ENCODE measurements around the gene RNF32. TPM values are rescaled to one million over a fixed set of nuclear protein-coding genes. Genes with fewer than 3 reads are reported as not detected.
A peak's percentile ranks its signal among the peaks of the same experiment; 100 is the strongest.
"Not testable (repeated sequence)": the region's sequence is repeated elsewhere in the genome, so short reads cannot be mapped to it uniquely, and the experiment has no call there.

Gene RNF32
- total RNA-seq, 1 experiment from 2014 or later = 0.18 TPM

- not testable (repeated sequence) for H3K9me3 ChIP-seq (replicated peaks); H3K27ac ChIP-seq; DNase-seq (ENCODE audit: low read depth in 1 of 2, low spot score in 2 of 2); H3K4me1 ChIP-seq (replicated peaks); H3K36me3 ChIP-seq; H3K27me3 ChIP-seq (replicated peaks); H3K4me3 ChIP-seq
These were observed 20.9 kb upstream of the RNF32 start for GRCh38 chr7:156619488-156620290.

- Histone ChIP-seq H3K4me1 (replicated peaks) (no peaks in the 10 kb centered on the region), H3K27ac (no peak overlapping the region), H3K27me3 (replicated peaks) (0 out of 2 replicates have a peak, but pooled peaks cover 4% of the 10 kb centered on the region), H3K4me3 (no peak overlapping the region), H3K36me3 (no peaks in the 10 kb centered on the region), H3K9me3 (replicated peaks) (no peaks in the 10 kb centered on the region)
- no peak for DNase-seq (ENCODE audit: low read depth in 1 of 2, low spot score in 2 of 2)
These were observed 20.3 kb upstream of the RNF32 start for GRCh38 chr7:156620291-156620675.

GRCh38 chr7:156621652-156622051 is 18.9 kb upstream of the RNF32 start:
- no peaks in the 10 kb centered on the region for H3K36me3 ChIP-seq
- no peak overlapping the region for H3K4me3 ChIP-seq
- DNase-seq (ENCODE audit: low read depth in 1 of 2, low spot score in 2 of 2) = no peak
- no peak overlapping the region for H3K27ac ChIP-seq
- H3K9me3 ChIP-seq (replicated peaks) = no peaks in the 10 kb centered on the region
- no peaks in the 10 kb centered on the region for H3K4me1 ChIP-seq (replicated peaks)
- 0 out of 2 replicates have a peak, but pooled peaks cover 4% of the 10 kb centered on the region for H3K27me3 ChIP-seq (replicated peaks)

- Histone ChIP-seq H3K36me3 (no peaks in the 10 kb centered on the region), H3K27me3 (replicated peaks) (no peaks in the 10 kb centered on the region), H3K27ac (no peak overlapping the region), H3K4me3 (no peak overlapping the region), H3K9me3 (replicated peaks) (no peaks in the 10 kb centered on the region; the same call in 1 of the 2 replicates), H3K4me1 (replicated peaks) (no peaks in the 10 kb centered on the region)
- DNase-seq (ENCODE audit: low read depth in 1 of 2, low spot score in 2 of 2) = no peak
These were observed 15.0 kb upstream of the RNF32 start for GRCh38 chr7:156625580-156625979.

- DNase-seq (ENCODE audit: low read depth in 1 of 2, low spot score in 2 of 2) = no peak
- H3K4me1 ChIP-seq (replicated peaks) = no peaks in the 10 kb centered on the region
- H3K27me3 ChIP-seq (replicated peaks) = no peaks in the 10 kb centered on the region
- no peak overlapping the region for H3K4me3 ChIP-seq
- no peaks in the 10 kb centered on the region; the same call in 1 of the 2 replicates for H3K9me3 ChIP-seq (replicated peaks)
- no peak overlapping the region for H3K27ac ChIP-seq
- no peaks in the 10 kb centered on the region for H3K36me3 ChIP-seq
These were observed 14.2 kb upstream of the RNF32 start for GRCh38 chr7:156626220-156626895.

- Histone ChIP-seq H3K27me3 (replicated peaks) (no peaks in the 10 kb centered on the region), H3K27ac (no peak overlapping the region), H3K4me1 (replicated peaks) (no peaks in the 10 kb centered on the region), H3K9me3 (replicated peaks) (no peaks in the 10 kb centered on the region; the same call in 1 of the 2 replicates), H3K4me3 (no peak overlapping the region), H3K36me3 (no peaks in the 10 kb centered on the region)
- no peak for DNase-seq (ENCODE audit: low read depth in 1 of 2, low spot score in 2 of 2)
These were observed 12.0 kb upstream of the RNF32 start for GRCh38 chr7:156628562-156628961.

GRCh38 chr7:156629873-156630272 is 10.7 kb upstream of the RNF32 start:
- Histone ChIP-seq H3K4me1 (replicated peaks) (no peaks in the 10 kb centered on the region), H3K27me3 (replicated peaks) (no peaks in the 10 kb centered on the region), H3K9me3 (replicated peaks) (no peaks in the 10 kb centered on the region; the same call in 1 of the 2 replicates), H3K36me3 (no peaks in the 10 kb centered on the region), H3K27ac (no peak overlapping the region), H3K4me3 (no peak overlapping the region)
- no peak for DNase-seq (ENCODE audit: low read depth in 1 of 2, low spot score in 2 of 2)

GRCh38 chr7:156634117-156634516 is 6.5 kb upstream of the RNF32 start:
- H3K4me3 ChIP-seq = no peak overlapping the region
- H3K27me3 ChIP-seq (replicated peaks) = no peaks in the 10 kb centered on the region
- no peaks in the 10 kb centered on the region for H3K4me1 ChIP-seq (replicated peaks)
- no peak for DNase-seq (ENCODE audit: low read depth in 1 of 2, low spot score in 2 of 2)
- no peaks in the 10 kb centered on the region for H3K36me3 ChIP-seq
- no peaks in the 10 kb centered on the region for H3K9me3 ChIP-seq (replicated peaks)
- no peak overlapping the region for H3K27ac ChIP-seq

GRCh38 chr7:156635529-156636385 is 4.8 kb upstream of the RNF32 start:
- H3K4me1 ChIP-seq (replicated peaks) = peaks cover 11% of the 10 kb centered on the region
- H3K9me3 ChIP-seq (replicated peaks) = peaks cover 11% of the 10 kb centered on the region
- H3K27ac ChIP-seq = no peak overlapping the region
- DNase-seq (ENCODE audit: low read depth in 1 of 2, low spot score in 2 of 2) = no peak
- H3K36me3 ChIP-seq = no peaks in the 10 kb centered on the region; the same call in 1 of the 2 replicates
- H3K4me3 ChIP-seq = no peak overlapping the region
- H3K27me3 ChIP-seq (replicated peaks) = no peaks in the 10 kb centered on the region

- peaks cover 17% of the 10 kb centered on the region for H3K4me1 ChIP-seq (replicated peaks)
- not testable (repeated sequence) for H3K36me3 ChIP-seq; H3K27ac ChIP-seq; H3K27me3 ChIP-seq (replicated peaks); H3K4me3 ChIP-seq; DNase-seq (ENCODE audit: low read depth in 1 of 2, low spot score in 2 of 2)
- H3K9me3 ChIP-seq (replicated peaks) = peaks cover 14% of the 10 kb centered on the region
These were observed 3.5 kb upstream of the RNF32 start for GRCh38 chr7:156637093-156637492.

- no peaks in the 10 kb centered on the region; the same call in 1 of the 2 replicates for H3K36me3 ChIP-seq
These were observed 2.0 kb upstream of the RNF32 start for GRCh38 chr7:156638443-156639077.

GRCh38 chr7:156639426-156640256 is 933 bp upstream of the RNF32 start:
- H3K36me3 ChIP-seq = no peaks in the 10 kb centered on the region; the same call in 1 of the 2 replicates
- H3K4me1 ChIP-seq (replicated peaks) = peaks cover 17% of the 10 kb centered on the region
- peak overlapping the region; percentile 68 for H3K4me3 ChIP-seq
- H3K9me3 ChIP-seq (replicated peaks) = peaks cover 14% of the 10 kb centered on the region
- DNase-seq (ENCODE audit: low read depth in 1 of 2, low spot score in 2 of 2) = no peak
- no peaks in the 10 kb centered on the region; the same call in 1 of the 2 replicates for H3K27me3 ChIP-seq (replicated peaks)
- H3K27ac ChIP-seq = no peak overlapping the region

More at GRCh38 chr7:156638443-156639077, 2.0 kb upstream of the RNF32 start:
- H3K4me3 ChIP-seq = no peak overlapping the region
- H3K4me1 ChIP-seq (replicated peaks) = peaks cover 17% of the 10 kb centered on the region
- no peaks in the 10 kb centered on the region; the same call in 1 of the 2 replicates for H3K27me3 ChIP-seq (replicated peaks)
- no peak overlapping the region for H3K27ac ChIP-seq
- DNase-seq (ENCODE audit: low read depth in 1 of 2, low spot score in 2 of 2) = no peak
- peaks cover 14% of the 10 kb centered on the region for H3K9me3 ChIP-seq (replicated peaks)
